Measurements from ENCODE around the gene KRTAP4-12.
"Not testable (repeated sequence)": the region's sequence is repeated elsewhere in the genome, so short reads cannot be mapped to it uniquely, and the experiment has no call there.

The KRTAP4-12 gene

DNA sequence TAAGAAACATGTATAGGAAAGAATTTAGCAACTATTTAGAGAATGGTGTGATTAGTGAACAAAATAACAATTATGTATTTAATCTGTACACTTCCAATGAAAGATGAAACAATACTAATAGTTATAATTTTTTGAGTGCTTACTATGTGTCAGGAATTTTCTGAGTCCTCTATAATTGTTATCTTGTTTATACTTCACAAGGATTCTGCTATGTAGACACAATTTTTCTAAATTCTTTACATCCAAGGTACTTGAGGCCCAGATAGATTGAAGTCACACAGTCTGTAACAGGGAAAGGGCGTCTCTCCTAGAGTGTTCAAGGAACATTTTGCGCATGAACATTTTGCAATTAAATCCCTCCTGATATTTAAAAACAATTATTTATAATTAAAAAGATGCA, 1.1 kb upstream of the KRTAP4-12 start:
- no peak for DNase-seq

DNA sequence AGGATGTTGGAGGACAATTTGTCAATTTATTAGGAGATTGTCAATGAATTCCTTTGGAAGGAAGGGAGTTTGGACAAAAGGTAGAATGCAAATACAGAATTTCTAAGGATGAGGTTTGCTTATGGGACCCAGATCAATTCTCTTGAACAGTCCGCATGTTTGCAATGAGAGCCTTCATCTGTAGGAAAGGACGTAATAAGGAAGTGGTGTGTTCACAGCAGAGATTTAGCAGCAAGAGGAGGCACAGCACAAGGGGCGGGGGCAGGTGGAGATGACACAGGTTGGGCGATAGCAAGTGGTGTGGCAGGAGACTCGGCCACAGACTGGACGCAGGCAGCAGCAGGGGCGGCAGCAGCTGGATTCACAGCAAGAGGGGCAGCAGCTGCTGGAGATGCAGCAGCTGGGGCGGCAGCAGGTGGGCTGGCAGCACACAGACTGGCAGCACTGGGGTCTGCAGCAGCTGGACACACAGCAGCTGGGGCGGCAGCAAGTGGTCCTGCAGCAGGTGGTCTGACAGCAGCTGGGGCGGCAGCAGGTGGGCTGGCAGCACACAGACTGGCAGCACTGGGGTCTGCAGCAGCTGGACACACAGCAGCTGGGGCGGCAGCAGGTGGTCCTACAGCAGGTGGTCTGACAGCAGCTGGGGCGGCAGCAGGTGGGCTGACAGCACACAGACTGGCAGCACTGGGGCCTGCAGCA, 541 bp downstream of the KRTAP4-12 start:
- DNase-seq: not testable (repeated sequence)

DNA sequence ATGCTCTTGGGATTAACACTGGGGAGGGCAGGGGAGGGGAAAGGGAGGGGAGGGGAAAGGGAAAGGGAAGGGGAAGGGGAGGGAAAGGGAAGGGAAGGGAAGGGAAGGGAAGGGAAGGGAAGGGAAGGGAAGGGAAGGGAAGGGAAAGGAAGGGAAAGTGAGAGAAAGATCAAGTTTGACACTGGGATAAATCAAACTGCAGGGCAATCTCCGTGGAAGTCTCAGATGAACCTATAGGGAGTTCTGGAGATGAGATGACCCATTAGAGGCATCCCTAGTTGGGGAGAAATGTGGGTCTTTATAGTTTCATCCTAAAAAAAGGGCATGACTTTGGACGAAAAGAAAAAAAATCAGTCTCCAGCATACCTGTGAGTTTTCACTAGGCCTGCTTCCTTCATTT, 2.2 kb downstream of the KRTAP4-12 start:
- no peak for DNase-seq

DNA sequence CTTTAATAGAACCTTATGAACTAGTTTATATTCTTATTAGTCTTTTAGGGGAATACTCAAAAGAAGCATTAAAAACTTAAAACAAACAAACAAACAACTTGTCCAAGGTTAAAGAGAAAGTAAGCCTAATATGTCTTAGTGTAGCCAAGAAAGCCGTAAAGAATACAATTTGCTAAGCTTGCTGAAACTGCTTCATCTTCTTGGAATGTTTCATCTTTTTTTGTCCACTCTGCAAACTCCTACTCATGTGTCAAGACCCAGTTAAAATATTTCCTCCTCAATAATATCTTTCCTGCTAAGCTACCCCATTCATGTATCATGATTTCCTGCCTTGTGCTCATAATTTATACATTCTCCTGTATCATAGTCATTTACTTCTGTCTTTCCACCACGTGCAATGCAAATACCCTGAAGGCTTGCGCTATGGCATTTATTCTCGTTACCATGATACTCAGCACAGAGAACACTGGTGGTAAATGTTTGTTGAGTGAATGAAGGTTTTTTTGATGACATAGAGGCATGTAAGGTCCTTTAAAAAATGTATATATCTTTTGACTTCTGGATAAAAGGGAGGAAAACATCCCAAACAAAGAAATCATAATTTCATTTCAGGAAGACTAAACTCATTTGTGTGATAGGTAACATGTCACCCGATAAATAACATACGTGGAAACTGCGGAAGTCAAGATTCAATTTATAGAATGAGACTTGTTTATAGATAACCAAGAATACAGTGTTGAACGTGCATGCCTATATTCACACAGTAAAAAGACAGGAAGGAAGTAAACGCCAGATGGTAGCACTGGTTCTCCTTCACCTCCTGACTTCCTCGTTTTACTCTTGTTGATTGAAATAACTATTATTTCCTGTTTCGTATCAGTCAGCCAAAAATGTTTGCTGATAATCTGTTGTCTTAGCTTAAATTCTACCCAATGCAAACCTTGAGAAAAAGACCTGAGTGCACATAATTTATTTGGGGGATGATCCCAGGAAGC, 4.0 kb downstream of the KRTAP4-12 start:
- not testable (repeated sequence) for DNase-seq

DNA sequence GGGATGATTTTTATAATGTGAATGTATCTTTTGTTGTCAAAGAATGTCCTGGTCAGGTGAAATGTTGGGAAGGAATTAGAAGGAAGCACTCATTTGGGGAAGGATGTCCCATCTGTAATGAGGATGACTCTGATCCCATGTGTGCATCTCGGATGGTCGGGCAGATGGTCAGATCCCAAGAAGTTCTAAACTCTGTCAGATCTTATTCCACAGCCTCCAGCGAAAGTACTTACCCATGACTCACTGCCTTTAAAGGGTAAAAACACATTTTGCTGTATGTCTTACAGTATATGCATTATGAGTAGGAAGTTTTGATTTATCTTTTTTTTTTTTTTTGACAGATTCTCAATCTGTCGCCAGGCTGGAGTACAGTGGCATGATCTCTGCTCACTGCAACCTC, 5.3 kb downstream of the KRTAP4-12 start:
- DNase-seq: no peak

DNA sequence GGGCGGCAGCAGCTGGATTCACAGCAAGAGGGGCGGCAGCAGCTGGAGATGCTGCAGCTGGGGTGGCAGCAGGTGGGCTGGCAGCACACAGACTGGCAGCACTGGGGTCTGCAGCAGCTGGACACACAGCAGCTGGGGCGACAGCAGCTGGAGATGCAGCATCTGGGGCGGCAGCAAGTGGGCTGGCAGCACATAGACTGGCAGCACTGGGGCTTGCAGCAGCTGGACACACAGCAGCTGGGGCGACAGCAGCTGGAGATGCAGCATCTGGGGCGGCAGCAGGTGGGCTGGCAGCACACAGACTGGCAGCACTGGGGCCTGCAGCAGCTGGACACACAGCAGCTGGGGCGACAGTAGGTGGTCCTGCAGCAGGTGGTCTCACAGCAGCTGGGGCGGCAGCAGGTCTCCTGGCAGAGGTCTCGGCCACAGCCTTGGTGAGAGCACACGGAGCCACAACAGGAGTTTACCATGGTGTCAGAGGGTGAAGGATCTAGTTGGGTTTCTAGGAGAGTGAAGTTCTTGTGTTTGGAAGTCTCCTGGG, 6.1 kb downstream of the KRTAP4-12 start, which contains the start of gene KRTAP4-11:
KRTAP4-11 (minus strand) TSS at position 528 of the 541 bp plus-strand sequence; CDS start at position 470, 58 bp downstream.
- not testable (repeated sequence) for DNase-seq

DNA sequence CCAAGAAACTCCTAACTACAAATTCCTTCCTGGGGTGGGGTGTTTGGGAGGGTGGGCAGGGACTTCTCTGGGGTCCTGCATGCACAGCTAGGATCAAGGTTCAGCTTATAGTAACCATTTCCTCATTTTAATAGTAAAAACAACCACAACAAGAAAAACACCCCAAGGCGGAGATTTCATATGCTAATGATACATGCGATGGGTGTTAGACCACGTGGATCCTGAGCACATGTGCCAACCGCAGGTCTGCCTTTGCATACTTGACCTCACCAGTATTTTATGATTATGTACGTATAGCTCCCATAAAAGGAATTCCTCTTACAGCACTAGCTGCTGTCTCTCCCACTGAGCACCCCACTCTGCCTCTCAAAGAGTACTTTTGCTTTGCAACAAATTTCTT, 7.7 kb downstream of the KRTAP4-12 start:
- DNase-seq: no peak

DNA sequence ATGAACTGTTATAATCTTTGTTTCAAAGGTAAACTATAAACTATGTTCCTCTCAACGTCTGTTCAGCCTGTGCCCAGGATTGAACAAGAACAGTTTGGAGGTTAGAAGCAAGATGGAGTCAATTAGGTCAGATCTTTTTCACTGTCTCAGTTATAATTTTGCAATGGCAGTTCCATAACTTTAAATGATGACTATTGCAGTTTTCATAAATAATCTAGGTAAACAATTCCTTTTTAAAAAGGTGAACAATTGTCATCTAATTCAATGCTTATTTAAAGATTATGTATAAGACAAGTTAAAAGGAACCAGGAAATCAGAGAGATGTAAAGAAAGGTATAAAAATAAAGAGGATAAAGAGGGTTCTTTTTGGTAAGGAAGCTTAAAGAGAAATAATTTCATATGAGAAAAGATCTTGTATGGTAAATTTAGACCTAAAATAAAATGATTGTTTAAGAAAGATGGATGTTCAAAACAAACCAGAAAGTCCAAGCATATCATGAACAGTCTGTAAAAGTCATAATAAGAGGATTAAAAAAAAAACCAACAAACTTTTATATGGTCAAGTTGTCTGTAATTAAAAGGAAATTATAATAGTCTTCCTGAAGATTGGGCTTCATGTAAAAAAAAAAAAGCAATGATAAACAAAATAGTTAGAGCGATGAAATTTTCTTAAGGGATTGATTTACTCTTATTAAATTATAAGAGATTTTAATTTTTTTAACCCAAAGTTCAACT, 12.7 kb downstream of the KRTAP4-12 start:
- no peak for DNase-seq

DNA sequence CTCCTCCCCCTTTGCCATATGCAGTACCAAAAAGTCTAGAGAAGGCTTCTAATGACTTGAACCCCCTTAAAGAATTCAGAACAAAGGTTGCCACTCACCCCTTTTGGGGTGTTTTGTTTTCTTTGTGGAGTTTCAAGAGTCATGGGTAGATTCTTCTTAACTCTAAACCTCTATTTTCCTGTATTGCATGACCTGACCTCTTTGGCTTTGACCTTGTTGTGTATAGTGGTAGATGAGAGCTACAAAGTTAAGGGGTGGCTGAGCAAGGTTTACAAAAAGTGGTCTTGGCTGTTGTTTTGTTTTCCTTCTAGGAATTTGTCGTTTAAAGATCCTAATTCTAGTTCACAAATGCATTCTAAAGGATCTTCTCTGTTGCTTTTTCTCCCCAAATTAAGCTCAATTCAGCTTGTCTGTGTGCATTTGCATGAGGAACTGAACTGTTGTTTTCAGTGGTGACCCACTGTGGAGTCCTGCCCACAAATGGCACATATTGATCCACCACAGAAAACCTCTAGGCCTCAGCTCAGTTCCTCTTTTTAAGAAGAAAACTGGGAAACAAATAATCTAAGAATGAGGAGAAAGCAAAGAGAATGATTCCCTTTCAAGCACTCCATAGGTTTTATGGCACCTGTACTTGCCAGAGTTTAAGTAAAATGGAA, 15.1 kb downstream of the KRTAP4-12 start:
- DNase-seq: not testable (repeated sequence)

DNA sequence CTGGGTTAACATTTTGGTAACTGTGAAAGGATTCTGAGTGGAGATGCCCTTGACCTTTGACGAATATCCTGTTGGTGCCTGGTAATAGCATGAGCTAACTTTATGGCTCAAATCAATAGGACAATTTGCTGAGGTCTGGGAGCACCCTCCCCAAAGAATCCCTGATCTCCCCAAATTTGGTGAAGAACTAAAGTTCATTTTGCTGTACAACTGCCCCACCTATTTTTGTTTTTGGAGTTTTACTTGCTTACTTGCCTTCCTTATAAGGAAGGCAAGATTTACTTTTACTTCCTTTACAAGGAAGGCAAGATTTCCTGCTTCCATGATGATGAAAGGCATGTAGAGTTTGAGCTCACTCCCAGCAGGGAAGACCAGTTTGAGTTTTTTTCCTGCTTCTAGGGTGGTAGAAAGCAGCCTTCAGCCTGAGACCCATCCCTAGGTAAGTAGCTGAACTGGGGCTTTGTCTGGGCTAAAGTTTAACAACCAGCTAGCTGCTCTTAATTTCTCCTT, 16.0 kb downstream of the KRTAP4-12 start:
- no peak for DNase-seq

DNA sequence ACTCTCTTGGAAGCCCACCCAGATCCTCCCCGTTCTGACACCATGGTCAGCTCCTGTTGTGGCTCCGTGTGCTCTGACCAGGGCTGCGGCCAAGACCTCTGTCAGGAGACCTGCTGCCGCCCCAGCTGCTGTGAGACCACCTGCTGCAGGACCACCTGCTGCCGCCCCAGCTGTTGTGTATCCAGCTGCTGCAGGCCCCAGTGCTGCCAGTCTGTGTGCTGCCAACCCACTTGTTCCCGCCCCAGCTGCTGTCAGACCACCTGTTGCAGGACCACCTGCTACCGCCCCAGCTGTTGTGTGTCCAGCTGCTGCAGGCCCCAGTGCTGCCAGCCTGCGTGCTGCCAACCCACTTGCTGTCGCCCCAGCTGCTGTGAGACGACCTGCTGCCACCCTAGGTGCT, 18.6 kb downstream of the KRTAP4-12 start, which contains the start of gene KRTAP4-9:
KRTAP4-9 (plus strand) TSS at position 43 of the 400 bp plus-strand sequence; CDS start at position 43, 0 bp downstream.
- not testable (repeated sequence) for DNase-seq

DNA sequence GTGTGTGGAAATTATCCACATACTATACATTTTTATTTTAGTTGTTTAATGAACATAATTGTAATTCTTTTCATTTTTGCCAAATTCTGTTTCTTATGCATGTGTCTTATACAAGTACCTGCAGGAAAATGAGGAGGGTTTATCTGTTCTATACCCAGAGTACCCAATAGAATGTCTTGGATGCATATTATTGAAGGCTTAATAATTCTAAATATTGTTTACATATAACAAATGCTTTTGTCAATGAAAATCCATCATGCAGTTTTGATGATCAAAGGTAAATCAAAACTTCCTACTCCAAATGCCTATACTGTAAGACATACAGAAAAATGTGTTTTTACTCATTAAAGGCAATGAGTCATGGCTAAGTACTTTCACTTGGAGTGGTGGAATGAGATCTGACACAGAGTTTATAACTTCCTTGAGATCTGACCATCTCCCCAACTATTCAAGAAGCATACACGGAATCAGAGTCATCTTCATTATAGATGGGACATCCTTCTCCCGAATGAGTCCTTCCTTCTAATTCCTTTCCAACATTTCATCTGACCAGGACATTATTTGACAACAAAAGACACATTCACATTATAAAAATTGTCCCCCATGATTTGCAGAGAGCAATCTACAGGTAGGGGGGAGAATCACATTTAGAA, 19.5 kb downstream of the KRTAP4-12 start:
- not testable (repeated sequence) for DNase-seq

DNA sequence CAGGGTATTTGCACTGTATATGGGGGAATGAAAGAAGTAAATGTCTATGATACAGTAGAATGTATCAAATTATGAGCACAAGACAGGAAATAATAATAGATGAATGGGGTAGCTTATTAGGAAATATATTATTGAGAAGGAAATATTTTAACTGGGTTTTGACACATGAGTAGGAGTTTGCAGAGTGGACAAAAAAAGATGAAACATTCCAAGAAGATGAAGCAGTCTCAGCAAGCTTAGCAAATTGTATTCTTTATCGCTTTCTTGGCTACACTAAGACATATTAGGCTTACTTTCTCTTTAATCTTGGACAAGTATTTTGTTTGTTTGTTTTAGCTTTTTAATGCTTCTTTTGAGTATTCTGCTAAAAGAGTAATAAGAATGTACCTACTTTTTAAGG, 20.1 kb downstream of the KRTAP4-12 start:
- no peak for DNase-seq

DNA sequence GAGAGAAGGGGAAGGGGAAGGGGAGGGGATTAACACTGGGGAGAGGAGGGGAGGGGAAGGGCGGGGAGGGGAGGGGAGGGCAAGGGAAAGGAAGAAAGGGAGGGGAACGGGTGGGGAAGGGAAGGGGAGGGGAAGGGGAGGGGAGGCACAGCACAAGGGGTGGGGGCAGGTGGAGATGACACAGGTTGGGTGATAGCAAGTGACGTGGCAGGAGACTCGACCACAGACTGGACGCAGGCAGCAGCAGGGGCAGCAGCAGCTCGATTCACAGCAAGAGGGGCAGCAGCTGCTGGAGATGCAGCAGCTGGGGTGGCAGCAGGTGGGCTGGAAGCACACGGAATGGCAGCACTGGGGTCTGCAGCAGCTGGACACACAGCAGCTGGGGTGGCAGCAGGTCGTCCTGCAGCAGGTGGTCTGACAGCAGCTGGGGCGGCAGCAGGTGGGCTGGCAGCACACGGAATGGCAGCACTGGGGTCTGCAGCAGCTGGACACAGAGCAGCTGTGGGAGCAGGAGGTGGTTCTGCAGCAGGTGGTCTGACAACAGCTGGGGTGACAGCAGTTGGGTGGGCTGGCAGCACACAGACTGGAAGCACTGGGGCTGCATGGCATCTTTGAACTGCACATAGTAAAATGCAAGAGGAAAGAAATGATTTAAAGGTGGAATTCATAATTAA, 22.3 kb downstream of the KRTAP4-12 start, which contains the start of gene KRTAP4-16:
KRTAP4-16 (minus strand) TSS at position 624 of the 674 bp plus-strand sequence; CDS start at position 624, 0 bp downstream.
- no peak for DNase-seq

DNA sequence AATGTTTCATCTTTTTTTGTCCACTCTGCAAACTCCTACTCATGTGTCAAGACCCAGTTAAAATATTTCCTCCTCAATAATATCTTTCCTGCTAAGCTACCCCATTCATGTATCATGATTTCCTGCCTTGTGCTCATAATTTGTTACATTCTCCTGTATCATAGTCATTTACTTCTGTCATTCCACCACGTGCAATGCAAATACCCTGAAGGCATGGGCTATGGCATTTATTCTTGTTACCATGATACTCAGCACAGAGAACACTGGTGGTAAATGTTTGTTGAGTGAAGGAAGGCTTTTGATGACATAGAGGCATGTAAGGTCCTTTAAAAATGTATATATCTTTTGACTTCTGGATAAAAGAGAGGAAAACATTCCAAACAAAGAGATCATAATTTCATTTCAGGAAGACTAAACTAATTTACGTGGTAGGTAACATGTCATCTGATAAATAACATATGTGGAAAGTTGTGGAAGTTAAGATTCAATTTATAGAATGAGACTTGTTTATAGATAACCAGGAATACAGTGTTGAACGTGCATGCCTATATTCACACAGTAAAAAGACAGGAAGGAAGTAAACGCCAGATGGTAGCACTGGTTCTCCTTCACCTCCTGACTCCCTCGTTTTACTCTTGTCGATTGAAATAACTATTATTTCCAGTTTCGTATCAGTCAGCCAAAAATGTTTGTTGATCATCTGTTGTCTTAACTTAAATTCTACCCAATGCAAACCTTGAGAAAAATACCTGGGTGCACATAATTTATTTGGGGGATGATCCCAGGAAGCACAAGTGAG, 24.1 kb downstream of the KRTAP4-12 start:
- DNase-seq: not testable (repeated sequence)

DNA sequence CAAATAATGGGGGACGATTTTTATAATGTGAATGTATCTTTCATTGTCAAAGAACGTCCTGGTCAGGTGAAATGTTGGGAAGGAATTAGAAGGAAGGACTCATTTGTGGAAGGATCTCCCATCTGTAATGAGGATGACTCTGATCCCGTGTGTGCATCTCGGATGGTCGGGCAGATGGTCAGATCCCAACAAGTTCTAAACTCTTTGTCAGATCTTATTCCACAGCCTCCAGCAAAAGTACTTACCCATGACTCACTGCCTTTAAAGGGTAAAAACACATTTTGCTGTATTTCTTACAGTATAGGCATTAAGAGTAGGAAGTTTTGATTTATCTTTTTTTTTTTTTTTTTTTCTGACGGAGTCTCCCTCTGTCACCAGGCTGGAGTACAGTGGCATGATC, 25.5 kb downstream of the KRTAP4-12 start:
- no peak for DNase-seq

DNA sequence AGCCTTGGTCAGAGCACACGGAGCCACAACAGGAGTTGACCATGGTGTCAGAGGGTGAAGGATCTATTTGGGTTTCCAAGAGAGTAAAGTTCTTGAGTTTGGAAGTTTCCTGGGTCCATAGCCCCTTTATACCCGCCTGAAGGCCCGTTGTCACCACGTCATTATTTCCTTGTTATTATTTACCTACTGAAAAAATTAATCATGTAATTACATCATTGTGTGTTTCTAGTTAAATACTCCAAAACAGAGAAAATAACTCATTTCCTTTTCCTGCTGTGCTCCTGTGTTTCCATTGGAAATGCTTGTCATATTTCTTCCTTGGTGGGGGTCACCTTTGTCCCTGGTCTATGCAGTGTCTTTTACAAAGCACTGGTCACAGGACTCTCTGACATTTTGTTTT, 25.9 kb downstream of the KRTAP4-12 start, which contains the start of gene KRTAP4-8:
KRTAP4-8 (minus strand) TSS at position 101 of the 400 bp plus-strand sequence; CDS start at position 43, 58 bp downstream.
- no peak for DNase-seq

DNA sequence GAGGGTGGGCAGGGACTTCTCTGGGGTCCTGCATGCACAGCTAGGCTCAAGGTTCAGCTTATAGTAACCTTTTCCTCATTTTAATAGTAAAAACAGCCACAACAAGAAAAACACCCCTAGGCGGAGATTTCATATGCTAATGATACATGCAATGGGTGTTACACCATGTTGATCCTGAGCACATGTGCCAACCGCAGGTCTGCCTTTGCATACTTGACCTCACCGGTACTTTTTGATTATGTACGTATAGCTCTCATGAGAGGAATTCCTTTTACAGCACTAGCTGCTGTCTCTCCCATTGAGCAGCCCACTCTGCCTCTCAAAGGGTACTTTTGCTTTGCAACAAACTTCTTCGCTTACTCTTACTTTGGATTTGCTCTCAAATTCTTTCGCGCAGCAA, 27.9 kb downstream of the KRTAP4-12 start:
- no peak for DNase-seq

DNA sequence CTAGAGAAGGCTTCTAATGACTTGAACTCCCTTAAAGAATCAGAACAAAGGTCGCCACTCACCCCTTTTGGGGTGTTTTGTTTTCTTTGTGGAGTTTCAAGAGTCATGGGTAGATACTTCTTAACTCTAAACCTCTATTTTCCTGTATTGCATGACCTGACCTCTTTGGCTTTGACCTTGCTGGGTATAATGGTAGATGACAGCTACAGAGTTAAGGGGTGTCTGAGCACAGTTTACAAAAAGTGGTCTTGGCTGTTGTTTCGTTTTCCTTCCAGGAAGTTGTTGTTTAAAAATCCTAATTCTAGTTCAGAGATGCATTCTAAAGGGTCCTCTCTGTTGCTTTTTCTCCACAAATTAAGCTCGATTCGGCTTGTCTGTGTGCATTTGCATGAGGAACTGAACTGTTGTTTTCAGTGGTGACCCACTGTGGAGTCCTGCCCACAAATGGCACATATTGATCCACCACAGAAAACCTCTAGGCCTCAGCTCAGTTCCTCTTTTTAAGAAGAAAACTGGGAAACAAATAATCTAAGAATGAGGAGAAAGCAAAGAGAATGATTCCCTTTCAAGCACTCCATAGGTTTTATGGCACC, 35.1 kb downstream of the KRTAP4-12 start:
- not testable (repeated sequence) for DNase-seq

Data from stimulated activated CD4-positive, alpha-beta T cell treated with anti-CD3 and anti-CD28 coated beads, Interleukin-4, amount 100 ng/mL, for 4 hours (primary cell).